Stimulated activated CD8-positive, alpha-beta memory T cell treated with anti-CD3 and anti-CD28 coated beads, Interleukin-12 subunit alpha, Interleukin-12 subunit beta, amount 100 ng/mL, for 1 hour (primary cell): ENCODE data around the gene CD82.
"Not testable (repeated sequence)": the region's sequence is repeated elsewhere in the genome, so short reads cannot be mapped to it uniquely, and the experiment has no call there.

Experiments
- DNase-seq: peaks from one replicate; pipeline ENCODE4 v3.0.0-alpha.2; 2020; ENCODE audit warnings: low read depth

The CD82 gene

GRCh38 chr11:44533921-44534711, 31.3 kb upstream of the CD82 start:
- no peak for DNase-seq

DNA sequence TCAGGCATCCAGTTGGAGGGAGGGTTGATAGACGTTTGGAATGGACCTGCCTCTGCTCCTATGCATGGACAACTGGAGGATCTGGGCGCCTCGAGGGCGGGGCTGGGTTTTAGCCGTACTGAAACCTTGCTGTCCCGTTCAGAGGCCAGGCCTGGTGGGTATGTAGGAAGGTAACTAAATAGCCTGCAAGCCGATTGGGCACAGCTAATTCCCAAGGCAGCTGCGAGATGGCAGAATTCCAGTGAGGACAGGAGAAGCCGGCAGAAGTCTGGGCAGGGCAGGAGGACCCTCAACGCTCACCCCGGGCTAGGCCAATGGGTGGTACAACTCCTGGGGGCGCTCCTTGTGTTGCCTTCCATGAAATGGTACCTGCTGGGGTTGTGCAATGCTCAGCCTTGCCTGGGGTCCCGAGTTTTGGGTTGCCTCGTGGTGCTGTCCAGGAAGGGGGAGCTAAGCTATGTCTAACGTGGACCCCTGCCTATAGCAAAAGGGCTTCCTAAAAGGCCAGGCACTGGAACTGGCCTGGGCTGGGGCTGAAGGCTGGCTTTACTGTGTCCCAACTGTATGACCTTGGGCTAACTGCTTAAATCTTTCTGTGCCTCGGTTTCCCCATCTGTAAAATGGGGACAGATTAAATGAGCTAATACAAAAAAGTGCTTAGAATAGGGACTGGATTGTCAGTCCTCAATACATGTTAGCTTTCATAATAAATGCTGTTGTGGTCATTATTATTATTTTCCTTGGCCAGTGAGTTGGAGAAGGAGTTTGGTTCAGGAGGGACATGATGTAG, 30.1 kb upstream of the CD82 start:
- DNase-seq = no peak

GRCh38 chr11:44536788-44537516, 28.5 kb upstream of the CD82 start:
- DNase-seq = no peak

- DNase-seq = no peak
Observed at GRCh38 chr11:44537679-44538078, 27.8 kb upstream of the CD82 start.

GRCh38 chr11:44538375-44539054, 26.9 kb upstream of the CD82 start:
- DNase-seq = peak; percentile 39

- no peak for DNase-seq
Observed at GRCh38 chr11:44539971-44540370, 25.5 kb upstream of the CD82 start.

DNA sequence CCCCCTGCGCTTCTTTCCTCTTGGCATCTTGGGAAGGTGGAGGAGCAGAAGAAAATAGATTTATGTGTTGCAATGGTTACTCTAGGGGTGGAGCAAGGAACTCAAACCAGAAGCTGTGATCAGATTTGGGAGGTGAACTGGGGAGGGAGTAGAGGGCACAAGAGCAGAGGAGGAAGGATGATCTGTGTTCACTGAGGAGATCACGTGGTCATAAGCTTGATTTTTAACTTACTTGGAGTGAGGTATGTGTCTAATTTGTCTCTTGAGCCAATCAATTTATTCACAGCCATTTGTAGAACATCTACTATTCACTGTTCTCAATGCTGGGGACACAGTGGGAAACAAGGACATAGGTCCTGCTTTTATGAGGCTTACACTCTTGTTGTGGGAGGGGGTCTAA, 24.8 kb upstream of the CD82 start:
- no peak for DNase-seq

GRCh38 chr11:44542372-44542771, 23.1 kb upstream of the CD82 start:
- DNase-seq = no peak

DNA sequence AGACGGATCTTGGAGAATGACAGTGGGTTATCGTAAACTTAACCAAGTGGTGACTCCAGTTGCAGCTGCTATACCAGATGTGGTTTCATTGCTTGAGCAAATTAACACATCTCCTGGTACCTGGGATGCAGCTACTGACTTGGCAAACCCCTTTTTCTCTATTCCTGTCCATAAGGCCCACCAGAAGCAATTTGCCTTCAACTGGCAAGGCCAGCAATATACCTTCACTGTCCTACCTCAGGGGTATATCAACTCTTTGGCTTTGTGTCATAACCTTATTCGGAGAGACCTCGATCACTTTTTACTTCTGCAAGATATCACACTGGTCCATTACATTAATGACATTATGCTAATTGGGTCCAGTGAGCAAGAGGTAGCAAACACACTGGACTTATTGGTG, 18.5 kb upstream of the CD82 start:
- DNase-seq = not testable (repeated sequence)

DNA sequence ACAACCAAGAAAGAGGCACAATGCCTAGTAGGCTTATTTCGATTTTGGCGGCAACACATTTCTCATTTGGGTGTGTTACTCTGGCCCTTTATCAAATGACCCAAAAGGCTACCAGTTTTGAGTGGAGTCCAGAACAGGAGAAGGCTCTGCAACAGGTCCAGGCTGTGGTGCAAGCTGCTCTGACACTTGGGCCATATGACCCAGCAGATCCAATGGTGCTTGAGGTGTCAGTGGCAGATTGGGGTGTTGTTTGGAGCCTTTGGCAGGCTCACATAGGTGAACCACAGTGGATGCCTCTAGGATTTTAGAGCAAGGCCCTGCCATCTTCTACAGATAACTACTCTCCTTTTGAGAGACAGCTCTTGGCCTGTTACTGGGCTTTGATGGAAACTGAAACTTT, 17.9 kb upstream of the CD82 start:
- not testable (repeated sequence) for DNase-seq

DNA sequence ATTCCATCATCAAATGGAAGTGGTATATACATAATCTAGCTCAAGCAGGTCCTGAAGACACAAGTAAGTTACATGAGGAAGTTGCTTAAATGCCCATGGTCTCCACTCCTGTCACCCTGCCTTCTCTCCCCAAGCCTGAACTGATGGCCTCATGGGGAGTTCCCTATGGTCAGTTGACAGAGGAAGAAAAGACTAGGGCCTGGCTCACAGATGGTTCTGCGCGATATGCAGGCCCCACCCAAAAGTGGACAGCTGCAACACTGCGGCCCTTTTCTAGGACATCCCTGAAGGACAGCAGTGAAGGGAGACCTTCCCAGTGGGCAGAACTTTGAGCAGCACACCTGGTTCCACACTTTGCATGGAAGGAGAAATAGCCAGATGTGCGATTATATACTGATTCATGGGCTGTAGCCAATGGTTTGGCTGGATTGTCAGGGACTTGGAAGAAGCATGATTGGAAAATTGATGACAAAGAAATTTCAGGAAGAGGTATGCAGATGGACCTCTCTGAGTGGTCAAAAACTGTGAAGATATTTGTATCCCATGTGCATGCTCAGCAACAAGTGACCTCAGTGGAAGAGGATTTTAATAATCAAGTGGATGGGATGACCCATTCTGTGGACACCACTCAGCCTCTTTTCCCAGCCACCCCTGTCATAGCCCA, 17.3 kb upstream of the CD82 start:
- DNase-seq = no peak

- DNase-seq = not testable (repeated sequence)
Observed at GRCh38 chr11:44548961-44549749, 16.3 kb upstream of the CD82 start.

- DNase-seq = no peak
Observed at GRCh38 chr11:44550123-44550522, 15.3 kb upstream of the CD82 start.

DNA sequence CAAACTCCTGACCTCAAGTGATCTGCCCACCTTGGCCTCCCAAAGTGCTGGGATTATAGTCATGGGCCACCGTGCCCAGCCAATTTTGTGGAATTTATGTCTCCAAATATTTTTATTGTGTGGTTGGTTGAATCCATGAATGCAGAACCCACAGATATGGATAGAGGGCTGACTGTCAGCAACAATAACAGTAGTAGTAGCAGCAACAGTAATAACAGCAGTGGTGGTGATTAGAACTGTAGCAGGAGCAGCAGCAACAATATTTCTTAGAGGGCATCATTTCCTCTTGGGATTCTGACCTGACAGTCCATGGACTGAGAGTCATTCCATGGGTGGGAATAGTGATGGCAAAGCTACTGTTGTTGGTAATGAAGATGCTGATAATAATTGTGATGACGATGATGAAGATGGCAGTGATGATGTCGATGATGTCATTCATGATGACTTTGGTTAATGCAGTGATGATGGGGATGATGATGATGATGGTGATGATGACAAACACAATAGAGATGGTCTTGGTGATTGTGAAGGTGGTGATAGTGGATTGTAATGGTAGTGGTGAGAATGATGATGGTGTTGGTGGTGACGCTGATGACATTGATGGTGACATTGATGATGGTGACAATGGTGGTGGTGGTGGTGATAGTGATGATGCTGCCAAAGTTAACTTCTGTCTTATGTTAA, 13.9 kb upstream of the CD82 start:
- DNase-seq = no peak

GRCh38 chr11:44555031-44555800, 10.2 kb upstream of the CD82 start:
- no peak for DNase-seq

DNA sequence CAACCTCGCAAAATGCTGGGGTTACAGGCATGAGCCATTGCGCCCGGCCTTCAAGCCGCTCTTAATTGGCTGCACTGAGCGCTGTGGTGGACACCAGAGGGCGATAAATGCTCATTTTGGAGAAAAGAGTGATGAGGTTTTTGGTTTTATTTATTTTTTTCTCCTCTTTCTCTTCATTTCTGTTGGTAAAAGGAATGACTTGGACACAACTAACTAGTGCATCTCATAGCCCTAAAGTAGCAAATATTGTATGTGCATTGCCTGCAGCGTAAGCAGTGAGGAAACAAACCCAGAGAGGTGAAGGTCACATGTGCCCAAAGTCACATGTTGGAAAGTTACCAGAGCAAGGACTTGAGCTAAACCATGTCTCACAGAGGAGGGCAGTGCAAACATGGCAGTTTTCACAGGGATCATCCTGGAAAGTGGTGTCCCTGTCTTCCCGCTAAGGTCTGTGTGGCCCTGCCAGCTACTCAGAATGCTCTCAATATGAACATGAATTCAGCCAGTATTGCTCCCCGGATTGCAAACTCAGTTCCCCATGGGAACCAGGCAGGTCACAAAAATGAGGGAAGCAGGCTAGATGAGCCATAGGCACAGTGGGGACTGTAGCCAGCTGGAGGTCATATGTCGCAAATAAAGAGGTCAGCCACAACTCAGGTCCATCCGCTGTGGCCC, 8.6 kb upstream of the CD82 start:
- DNase-seq = peak; percentile 56

DNA sequence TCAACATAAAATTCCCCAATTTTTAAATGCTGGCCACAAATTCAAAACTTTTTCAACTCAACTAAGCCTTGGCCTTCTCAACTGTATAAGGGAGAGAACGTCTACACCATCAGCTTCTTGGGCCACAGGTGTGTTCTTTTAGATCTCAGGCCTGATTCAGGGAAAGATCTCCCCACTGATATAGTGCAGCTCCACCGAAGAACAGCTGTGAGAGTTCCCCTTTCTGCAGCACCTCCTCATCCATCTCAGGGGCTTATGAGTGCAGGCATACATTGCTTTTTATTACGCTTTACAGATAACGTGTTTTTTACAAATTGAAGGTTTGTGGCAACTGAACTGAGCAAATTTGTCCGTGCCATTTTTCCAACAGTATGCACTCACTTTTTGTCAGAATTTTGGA, 8.0 kb upstream of the CD82 start:
- no peak for DNase-seq

DNA sequence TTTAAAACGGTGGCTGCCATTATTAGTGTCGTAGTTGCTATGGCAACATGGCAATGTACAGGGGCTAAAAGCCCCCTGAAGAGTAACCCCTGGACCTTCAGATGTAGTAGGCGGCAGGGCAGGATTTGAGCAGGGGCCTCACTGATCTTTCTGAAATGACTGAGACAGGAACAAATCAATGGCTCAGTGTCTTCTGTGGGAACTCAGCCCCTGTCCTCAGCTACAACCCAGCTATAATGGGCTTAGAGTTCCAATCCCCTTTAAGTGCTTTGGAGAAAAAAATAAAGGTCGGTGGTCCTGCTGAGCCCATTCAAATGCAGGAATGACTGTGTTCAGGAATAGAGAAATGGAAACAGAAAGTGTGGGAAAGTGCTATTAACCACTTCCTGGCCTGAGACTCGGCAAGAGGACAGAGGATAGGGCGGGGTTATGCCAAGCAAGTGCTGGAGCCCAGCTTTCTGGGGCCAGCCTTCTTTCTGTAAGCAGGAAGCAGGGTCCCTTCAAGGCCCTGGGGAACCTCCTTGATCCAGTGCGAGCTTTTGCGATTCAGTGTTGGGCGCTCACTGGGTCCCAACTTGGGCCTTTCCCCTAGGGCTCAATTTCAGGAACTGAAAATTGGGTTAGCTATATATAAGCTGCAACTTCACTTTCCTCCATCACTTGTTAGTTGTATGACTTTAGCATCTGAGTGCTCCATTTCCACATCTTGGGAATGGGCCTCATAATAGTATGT, 6.1 kb upstream of the CD82 start:
- no peak for DNase-seq
